MM.1S (cell line): Measurements from ENCODE around the gene CHRM4.

Source experiments
- DNase-seq: peaks from one replicate; pipeline ENCODE4 v3.0.0-alpha.2; 2015
- H2AFZ ChIP-seq: fragments of 300-600 bp; sonication (generic); 2 replicates; pipeline ENCODE4 v1.6.0; 2016; ENCODE audit warnings: antibody characterized with exemption, low read length
- H3F3A ChIP-seq: fragments of 300-600 bp; sonication (generic); 2 replicates; pipeline ENCODE4 v1.6.1; 2016; ENCODE audit warnings: mild to moderate bottlenecking, antibody characterized with exemption, low read length, moderate library complexity, mixed read lengths; ENCODE audit not compliant: insufficient read depth
- H3K27ac ChIP-seq: fragments of 300-600 bp; sonication (generic); 2 replicates; pipeline ENCODE4 v1.5.1; 2016; ENCODE audit warnings: mild to moderate bottlenecking, low read length
- H3K27me3 ChIP-seq: fragments of 300-600 bp; sonication (generic); replicated peaks from 2 replicates; pipeline ENCODE4 v1.6.0; 2016; ENCODE audit warnings: low read length; ENCODE audit not compliant: insufficient read depth
- H3K36me3 ChIP-seq: fragments of 300-600 bp; sonication (generic); replicated peaks from 2 replicates; pipeline ENCODE4 v1.6.1; 2016; ENCODE audit warnings: mild to moderate bottlenecking, low read length, mixed read lengths; ENCODE audit not compliant: insufficient read depth
- H3K4me1 ChIP-seq: fragments of 300-600 bp; sonication (generic); 2 replicates; pipeline ENCODE4 v1.6.1; 2016; ENCODE audit warnings: low read length, mixed read lengths
- H3K4me2 ChIP-seq: fragments of 300-600 bp; sonication (generic); 2 replicates; pipeline ENCODE4 v1.6.0; 2016; ENCODE audit warnings: low read depth, low read length
- H3K4me3 ChIP-seq: fragments of 300-600 bp; sonication (generic); 2 replicates; pipeline ENCODE4 v1.5.1; 2016; ENCODE audit warnings: low read length, mixed read lengths
- H3K79me2 ChIP-seq: fragments of 300-600 bp; sonication (generic); 2 replicates; pipeline ENCODE4 v1.6.1; 2016; ENCODE audit warnings: mixed run types, low read length, mixed read lengths
- H3K9ac ChIP-seq: fragments of 300-600 bp; sonication (generic); 2 replicates; pipeline ENCODE4 v1.6.1; 2016; ENCODE audit warnings: low read length, mixed read lengths
- H3K9me2 ChIP-seq: fragments of 300-600 bp; sonication (generic); replicated peaks from 2 replicates; pipeline ENCODE4 v1.6.1; 2016; ENCODE audit warnings: mild to moderate bottlenecking, low read length, mixed read lengths; ENCODE audit not compliant: insufficient read depth
- H3K9me3 ChIP-seq: fragments of 300-600 bp; sonication (generic); replicated peaks from 2 replicates; pipeline ENCODE4 v1.6.1; 2016; ENCODE audit warnings: mild to moderate bottlenecking, low read length, mixed read lengths; ENCODE audit not compliant: insufficient read depth
- H4K20me1 ChIP-seq: fragments of 300-600 bp; sonication (generic); 2 replicates; pipeline ENCODE4 v1.6.1; 2016; ENCODE audit warnings: mild to moderate bottlenecking, low read length, moderate library complexity, mixed read lengths; ENCODE audit not compliant: insufficient read depth
- EZH2 ChIP-seq: fragments of 300-600 bp; sonication (generic); optimal IDR thresholded peaks from 2 replicates; pipeline ENCODE3; 2017; ENCODE audit warnings: low read depth, mild to moderate bottlenecking, antibody characterized with exemption, low read length, mixed read lengths
- EZH2phosphoT487 ChIP-seq: fragments of 300-600 bp; sonication (generic); IDR thresholded peaks from 2 replicates; pipeline ENCODE4 v1.6.1; 2018; ENCODE audit warnings: antibody characterized with exemption, low read length
- TF ChIP-seq, protein P1 (sequence below): fragments of 300-600 bp; sonication (generic); IDR thresholded peaks from 2 replicates; pipeline ENCODE4 v1.5.1; 2016; ENCODE audit warnings: antibody characterized with exemption, low read length, mixed read lengths

CHRM4 gene

DNA sequence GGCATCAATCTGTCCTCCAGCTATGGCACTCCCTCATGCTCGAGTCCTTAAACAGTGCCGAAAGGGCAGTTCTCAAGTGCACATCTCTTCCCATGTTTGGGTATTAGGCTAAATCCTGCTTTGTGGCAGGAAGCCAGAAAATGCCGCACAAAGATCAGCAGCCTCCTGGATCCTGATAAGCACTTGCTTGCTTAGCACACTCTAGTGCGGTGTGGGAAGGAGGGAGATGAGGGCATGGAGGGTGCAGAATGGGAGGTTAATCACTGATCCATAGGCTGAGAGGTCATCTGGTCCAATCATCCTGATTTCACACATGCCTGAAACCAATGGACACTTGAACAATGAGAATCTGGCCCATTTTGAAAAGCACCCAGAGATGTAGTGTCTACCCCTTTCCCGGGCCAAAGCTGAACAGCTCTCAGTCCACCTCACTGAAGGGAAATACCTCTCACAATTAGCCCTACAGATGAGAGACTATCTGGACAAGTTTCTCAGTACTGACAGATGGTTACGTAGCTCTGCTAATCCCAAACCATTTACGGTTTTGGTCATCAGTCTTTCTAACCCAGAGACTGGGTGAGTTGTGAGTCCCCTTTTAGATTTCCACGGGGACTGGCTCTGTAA is 29.8 kb upstream of the CHRM4 start:
- no peaks in the 10 kb centered on the region for H3K4me1 ChIP-seq
- no peak overlapping the region for H3K4me2 ChIP-seq
- H3K27me3 ChIP-seq: no peaks in the 10 kb centered on the region
- H3K36me3 ChIP-seq: no peaks in the 10 kb centered on the region
- DNase-seq: no peak
- no peaks in the 10 kb centered on the region for H3F3A ChIP-seq
- no peak overlapping the region for H2AFZ ChIP-seq
- no peaks in the 10 kb centered on the region for H4K20me1 ChIP-seq
- no peaks in the 10 kb centered on the region for H3K9me3 ChIP-seq
- H3K9me2 ChIP-seq: no peaks in the 10 kb centered on the region
- no peaks in the 10 kb centered on the region for H3K79me2 ChIP-seq
- H3K27ac ChIP-seq: no peak overlapping the region
- H3K4me3 ChIP-seq: no peak overlapping the region
- TF ChIP-seq, protein P1, sequence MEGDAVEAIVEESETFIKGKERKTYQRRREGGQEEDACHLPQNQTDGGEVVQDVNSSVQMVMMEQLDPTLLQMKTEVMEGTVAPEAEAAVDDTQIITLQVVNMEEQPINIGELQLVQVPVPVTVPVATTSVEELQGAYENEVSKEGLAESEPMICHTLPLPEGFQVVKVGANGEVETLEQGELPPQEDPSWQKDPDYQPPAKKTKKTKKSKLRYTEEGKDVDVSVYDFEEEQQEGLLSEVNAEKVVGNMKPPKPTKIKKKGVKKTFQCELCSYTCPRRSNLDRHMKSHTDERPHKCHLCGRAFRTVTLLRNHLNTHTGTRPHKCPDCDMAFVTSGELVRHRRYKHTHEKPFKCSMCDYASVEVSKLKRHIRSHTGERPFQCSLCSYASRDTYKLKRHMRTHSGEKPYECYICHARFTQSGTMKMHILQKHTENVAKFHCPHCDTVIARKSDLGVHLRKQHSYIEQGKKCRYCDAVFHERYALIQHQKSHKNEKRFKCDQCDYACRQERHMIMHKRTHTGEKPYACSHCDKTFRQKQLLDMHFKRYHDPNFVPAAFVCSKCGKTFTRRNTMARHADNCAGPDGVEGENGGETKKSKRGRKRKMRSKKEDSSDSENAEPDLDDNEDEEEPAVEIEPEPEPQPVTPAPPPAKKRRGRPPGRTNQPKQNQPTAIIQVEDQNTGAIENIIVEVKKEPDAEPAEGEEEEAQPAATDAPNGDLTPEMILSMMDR: no peak
- TF ChIP-seq EZH2phosphoT487 (no peak), EZH2 (no peak)
- no peak overlapping the region for H3K9ac ChIP-seq

DNA sequence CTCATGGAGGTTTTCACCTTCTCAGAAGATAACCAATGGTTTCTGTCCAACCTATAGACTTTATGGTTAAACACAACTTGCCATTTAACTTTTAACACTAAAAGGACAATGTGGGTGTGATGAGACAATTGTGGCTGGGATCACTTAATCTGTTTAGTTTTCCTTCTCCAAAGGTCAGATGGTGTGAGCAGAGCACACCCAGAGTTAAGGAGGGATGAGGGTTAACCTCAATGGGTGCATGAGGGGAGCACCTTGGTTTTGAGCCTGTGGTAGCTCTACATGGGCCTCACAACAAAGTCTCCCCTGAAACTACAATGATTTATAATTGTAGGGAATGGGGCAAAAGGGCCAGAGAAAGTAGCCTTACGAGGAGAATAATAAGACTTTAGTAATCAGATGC is 28.9 kb upstream of the CHRM4 start:
- Histone ChIP-seq H3K4me2 (no peak overlapping the region), H3K79me2 (no peaks in the 10 kb centered on the region), H3K27me3 (no peaks in the 10 kb centered on the region), H3K9me3 (no peaks in the 10 kb centered on the region), H3K27ac (no peak overlapping the region), H3K4me1 (no peaks in the 10 kb centered on the region), H3K9ac (no peak overlapping the region), H3K9me2 (no peaks in the 10 kb centered on the region), H3K36me3 (no peaks in the 10 kb centered on the region), H2AFZ (no peak overlapping the region), H4K20me1 (no peaks in the 10 kb centered on the region), H3K4me3 (no peak overlapping the region), H3F3A (no peaks in the 10 kb centered on the region)
- no peak for DNase-seq
- TF ChIP-seq, protein P1: no peak
- TF ChIP-seq EZH2phosphoT487 (no peak), EZH2 (no peak)

DNA sequence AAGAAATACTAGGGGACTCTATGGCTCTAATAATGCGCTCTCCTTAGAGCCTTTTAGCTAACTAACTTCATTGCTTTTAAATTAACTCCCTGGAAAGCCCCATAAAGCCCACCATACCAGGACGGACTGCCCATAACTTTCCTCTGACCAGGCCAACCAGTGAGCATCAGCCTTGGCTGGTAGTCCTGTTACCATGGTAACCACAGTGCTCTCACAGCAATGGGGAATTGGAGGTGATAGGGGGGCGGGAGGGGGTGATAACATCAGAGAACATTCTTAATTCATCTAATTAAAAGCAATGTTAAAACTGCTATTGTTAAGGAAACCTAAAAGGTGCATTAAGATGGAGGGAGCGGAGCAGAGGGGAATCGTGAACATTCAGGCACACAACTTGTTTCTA is 27.2 kb upstream of the CHRM4 start:
- no peaks in the 10 kb centered on the region for H3K9me2 ChIP-seq
- no peaks in the 10 kb centered on the region for H3K36me3 ChIP-seq
- TF ChIP-seq, protein P1: no peak
- TF ChIP-seq EZH2 (no peak), EZH2phosphoT487 (no peak)
- DNase-seq: no peak
- H3K79me2 ChIP-seq: no peaks in the 10 kb centered on the region
- no peak overlapping the region for H2AFZ ChIP-seq
- no peak overlapping the region for H3K9ac ChIP-seq
- H3K4me2 ChIP-seq: no peak overlapping the region
- H3K27me3 ChIP-seq: no peaks in the 10 kb centered on the region
- no peaks in the 10 kb centered on the region for H3K4me1 ChIP-seq
- H4K20me1 ChIP-seq: no peaks in the 10 kb centered on the region
- H3K27ac ChIP-seq: no peak overlapping the region
- H3K9me3 ChIP-seq: no peaks in the 10 kb centered on the region
- no peaks in the 10 kb centered on the region for H3F3A ChIP-seq
- no peak overlapping the region for H3K4me3 ChIP-seq
